Fibroblast of the aortic adventitia (primary cell): ENCODE measurements around the gene NDE1. TPM values are rescaled to one million over a fixed set of nuclear protein-coding genes. Genes with fewer than 3 reads are reported as not detected.
"Not testable (repeated sequence)": the region's sequence is repeated elsewhere in the genome, so short reads cannot be mapped to it uniquely, and the experiment has no call there.

Experiments
- DNase-seq: peaks from one replicate; pipeline ENCODE4 v3.0.0-alpha.2; 2010; ENCODE audit warnings: low read depth
- H3K4me3 ChIP-seq: 2 replicates; pipeline ENCODE4 v1.5.1; 2011; ENCODE audit warnings: low read depth, mild to moderate bottlenecking, control low read depth, low read length, moderate library complexity
- total RNA-seq: library from RNA; depleted of rRNA; stranded (reverse); fragments of >200 nt; gene quantifications from 2 replicates; pipeline ENCODE4 v1.2.3, GENCODE V29; 2012; ENCODE audit warnings: low replicate concordance
- TF ChIP-seq, protein P1 (sequence below): IDR thresholded peaks from 2 replicates; pipeline ENCODE4 v1.5.1; 2011; ENCODE audit warnings: mild to moderate bottlenecking, low read length, control low read depth, inconsistent platforms; ENCODE audit not compliant: insufficient read depth

Gene NDE1
- total RNA-seq, 1 donor, result 17.5 TPM

DNA sequence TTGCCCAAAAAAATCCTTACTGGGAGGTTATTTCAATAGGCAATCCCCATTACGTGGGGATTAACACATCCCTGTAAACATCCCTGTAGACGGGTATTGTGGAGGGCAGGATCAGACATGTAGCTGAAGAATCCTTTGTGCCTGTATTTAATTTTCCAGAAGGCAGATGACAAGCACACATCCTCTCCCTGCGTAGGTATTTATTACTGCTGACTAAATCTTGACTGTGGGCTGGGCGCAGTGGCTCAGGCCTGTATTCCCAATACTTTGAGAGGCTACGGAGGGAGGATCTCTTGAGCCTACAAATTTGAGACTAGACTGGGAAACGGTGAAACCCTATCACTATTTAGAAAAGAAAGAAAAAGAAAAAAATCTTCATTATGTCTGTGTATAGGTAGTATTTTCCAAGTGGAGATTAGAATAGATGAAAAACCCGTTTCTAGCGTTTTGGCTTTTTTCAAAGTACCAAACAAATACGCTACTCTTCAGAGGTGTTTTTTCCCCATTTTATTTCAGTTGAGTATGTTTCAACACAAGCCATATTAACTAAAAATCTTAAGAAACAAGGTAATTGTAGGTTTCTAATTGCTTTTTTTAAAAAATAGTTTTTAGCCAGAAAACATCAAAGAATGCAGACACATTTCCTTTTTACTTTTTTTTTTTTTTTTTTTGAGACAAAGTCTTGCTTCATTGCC, 5.6 kb upstream of the NDE1 start:
- TF ChIP-seq, protein P1, sequence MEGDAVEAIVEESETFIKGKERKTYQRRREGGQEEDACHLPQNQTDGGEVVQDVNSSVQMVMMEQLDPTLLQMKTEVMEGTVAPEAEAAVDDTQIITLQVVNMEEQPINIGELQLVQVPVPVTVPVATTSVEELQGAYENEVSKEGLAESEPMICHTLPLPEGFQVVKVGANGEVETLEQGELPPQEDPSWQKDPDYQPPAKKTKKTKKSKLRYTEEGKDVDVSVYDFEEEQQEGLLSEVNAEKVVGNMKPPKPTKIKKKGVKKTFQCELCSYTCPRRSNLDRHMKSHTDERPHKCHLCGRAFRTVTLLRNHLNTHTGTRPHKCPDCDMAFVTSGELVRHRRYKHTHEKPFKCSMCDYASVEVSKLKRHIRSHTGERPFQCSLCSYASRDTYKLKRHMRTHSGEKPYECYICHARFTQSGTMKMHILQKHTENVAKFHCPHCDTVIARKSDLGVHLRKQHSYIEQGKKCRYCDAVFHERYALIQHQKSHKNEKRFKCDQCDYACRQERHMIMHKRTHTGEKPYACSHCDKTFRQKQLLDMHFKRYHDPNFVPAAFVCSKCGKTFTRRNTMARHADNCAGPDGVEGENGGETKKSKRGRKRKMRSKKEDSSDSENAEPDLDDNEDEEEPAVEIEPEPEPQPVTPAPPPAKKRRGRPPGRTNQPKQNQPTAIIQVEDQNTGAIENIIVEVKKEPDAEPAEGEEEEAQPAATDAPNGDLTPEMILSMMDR, result no peak
- no peak for DNase-seq
- peak overlapping the region; percentile 89 for H3K4me3 ChIP-seq

DNA sequence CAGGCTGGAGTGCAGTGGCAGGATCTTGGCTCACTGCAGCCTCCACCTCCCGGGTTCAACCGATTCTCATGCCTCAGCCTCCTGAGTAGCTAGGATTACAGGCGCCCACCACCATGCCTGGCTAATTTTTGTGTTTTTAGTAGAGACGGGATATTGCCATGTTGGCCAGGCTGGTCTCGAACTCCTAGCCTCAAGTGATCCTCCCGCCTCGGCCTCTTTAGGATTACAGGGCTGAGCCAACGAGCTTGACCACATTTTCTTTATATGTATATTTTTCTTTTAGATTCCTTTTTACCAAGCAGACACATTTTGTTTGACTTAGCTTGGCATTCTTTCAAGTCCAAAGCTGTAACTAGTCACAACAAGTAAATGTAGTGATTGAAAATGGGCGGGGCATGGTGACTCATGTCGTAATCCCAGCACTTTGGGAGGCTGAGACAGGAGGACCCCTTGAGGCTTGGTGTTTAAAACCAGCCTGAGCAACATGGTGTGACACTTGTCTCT, 5.0 kb upstream of the NDE1 start:
- peak; percentile 80 for DNase-seq
- H3K4me3 ChIP-seq, result not testable (repeated sequence)

DNA sequence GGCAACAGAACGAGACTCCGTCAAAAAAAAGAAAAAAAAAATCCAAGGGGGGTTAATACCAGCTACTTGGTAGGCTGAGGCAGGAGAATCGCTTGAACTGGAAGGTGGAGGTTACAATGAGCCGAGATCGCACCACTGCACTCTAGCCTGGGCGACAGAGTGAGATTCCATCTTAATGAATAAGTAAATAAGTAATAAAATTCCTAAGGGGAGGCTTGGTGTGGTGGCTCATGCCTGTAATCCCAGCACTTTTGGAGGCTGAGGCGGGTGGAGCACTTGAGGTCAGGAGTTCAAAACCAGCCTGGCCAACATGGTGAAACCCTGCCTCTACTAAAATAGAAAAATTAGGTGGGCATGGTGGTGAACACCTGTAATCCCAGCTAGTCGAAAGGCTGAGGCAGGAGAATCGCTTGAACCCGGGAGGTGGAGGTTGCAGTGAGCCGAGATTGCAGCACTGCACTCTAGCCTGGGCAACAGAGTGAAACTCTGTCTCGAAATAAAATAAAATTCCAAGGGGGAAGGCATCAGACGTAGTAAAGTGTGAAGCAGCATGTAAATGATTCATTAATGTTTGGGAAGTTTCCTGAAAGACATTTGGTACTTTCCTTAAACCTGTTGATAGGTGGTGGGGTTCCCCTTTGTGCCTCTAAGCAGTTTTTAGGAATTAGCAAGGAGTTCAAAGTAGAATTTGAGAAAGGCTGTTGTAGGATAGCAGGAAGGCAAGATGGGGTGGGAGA, 3.3 kb upstream of the NDE1 start:
- not testable (repeated sequence) for H3K4me3 ChIP-seq, DNase-seq

DNA sequence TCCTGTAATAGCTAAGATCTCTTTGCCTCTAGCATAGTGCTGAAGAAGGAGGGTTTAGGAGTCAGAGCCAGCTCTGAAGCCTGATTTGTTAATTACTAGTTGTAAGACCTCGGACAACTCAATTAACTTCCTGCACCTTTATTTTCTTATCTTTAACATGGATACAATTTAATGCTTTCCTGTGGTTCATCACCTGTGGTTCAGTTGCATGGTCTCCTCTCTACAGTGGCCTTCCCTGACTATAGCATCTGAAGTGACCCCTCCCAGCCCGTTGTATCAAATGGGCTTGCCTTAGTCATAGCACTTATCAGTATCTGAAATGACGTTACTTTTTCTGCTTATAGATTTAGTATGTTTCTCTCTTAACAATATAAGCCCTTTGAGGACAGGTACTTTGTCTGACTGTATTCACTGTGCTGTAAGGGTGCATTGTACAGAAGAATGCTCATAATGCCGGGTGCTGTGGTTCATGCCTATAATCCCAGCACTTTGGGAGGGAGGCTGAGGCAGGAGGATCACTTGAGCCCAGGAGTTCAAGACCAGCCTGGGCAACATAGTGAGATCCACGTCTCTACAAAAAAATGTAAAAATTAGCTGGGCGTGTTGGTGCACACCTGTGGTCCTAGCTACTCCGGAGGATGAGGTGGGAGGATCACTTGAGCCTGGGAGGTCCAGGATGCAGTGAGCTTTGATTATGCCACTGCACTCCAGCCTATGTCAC, 2.6 kb upstream of the NDE1 start:
- H3K4me3 ChIP-seq, result no peak overlapping the region
- TF ChIP-seq, protein P1, result no peak
- no peak for DNase-seq

DNA sequence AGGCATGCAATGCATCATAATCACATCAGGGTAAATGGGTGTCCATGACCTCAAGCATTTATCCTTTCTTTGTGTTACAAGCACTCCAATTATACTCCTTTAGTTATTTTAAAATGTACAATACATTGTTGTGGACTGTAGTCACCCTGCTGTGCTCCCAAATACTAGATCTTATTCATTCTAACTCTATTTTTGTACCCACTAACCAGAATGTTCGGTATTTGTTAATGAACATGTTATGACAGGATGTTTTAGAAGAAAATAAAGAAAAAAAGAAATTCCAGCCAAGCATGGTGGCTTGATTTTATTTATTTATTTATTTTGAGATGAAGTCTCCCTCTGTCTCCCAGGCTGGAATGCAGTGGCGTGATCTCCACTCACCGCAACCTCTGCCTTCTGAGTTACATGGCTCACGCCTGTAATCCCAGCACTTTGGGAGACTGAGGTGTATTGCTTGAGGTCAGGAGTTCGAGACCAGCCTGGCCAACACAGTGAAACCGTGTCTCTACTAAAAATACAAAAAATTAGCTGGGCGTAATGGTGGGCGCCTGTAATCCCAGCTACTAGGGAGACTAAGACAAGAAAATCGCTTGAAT, 1.8 kb upstream of the NDE1 start:
- TF ChIP-seq, protein P1, result no peak

DNA sequence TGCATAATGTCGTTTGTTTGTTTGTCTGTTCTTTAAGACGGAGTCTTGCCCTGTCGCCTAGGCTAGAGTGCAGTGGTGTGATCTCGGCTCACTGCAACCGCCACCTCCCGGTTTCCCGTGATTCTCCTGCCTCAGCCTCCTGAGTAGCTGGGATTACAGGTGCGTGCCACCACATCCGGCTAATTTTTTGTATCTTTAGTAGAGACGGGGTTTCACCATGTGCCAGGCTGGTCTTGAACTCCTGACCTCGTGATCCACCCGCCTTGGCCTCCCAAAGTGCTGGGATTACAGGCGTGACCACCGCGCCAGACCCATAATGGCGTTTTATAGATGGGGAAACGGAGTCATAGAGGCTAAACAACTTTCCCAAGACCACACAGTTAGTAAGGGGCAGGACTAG, 734 bp upstream of the NDE1 start:
- DNase-seq, result not testable (repeated sequence)
- H3K4me3 ChIP-seq, result peak overlapping the region; percentile 61

More for the DNA sequence above, 1.8 kb upstream of the NDE1 start:
- no peak overlapping the region for H3K4me3 ChIP-seq
- no peak for DNase-seq

DNA sequence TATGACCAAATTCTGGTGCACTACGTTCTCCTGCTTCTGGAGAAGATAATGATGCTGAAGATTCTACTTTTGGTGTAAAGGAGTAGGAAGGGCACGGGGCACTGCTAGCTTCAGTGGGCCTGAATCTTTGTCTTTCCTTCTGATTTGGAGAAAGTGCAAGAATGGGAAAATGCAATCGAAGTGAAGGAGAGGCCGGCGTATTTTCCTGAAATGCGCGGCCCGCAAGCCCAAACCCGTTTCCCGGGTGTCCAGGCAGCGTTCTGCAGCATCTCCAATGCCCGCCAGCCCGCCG, 372 bp upstream of the NDE1 start:
- TF ChIP-seq, protein P1, result no peak
- DNase-seq, result no peak
- H3K4me3 ChIP-seq, result peak overlapping the region; percentile 61

DNA sequence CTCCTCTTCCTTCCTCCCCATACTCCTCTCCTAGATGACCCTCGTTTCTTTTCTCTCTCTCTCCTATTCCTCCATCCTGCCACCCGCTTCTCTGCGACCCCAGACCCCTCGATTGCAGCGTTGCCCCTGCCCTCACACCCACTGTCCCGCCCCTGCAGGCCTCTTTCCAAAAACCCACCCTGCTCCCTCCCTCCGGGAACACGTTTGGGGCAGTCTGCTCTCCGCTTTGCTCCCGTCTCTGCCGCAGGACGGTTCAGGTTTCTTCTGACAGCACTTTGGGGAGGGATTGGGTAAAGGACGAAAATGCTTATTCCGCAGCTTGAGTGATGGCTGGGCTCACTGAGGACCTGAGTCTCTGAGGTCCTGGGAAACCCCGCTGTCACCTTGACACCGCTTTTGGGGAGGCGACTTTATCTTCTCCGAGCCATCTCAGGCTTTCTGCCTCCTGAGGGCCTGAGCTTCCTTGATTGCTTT, 690 bp downstream of the NDE1 start:
- TF ChIP-seq, protein P1, result no peak
- peak; percentile 32 for DNase-seq
- H3K4me3 ChIP-seq, result peak overlapping the region; percentile 96
